Mesenchymal stem cell (in vitro differentiated cells and primary cell): ENCODE measurements around the gene RETN.

Source experiments
- DNase-seq: peaks from one replicate; pipeline ENCODE4 v3.0.0-alpha.2; 2013
- H2AFZ ChIP-seq: one replicate; pipeline ENCODE4 v1.6.1; 2013; ENCODE audit warnings: low read depth, mild to moderate bottlenecking, control low read depth, inconsistent platforms, low read length, moderate library complexity
- H2AK5ac ChIP-seq: 2 replicates; pipeline ENCODE4 v1.6.1; 2013; ENCODE audit warnings: low read length, moderate library complexity, mild to moderate bottlenecking, inconsistent platforms; ENCODE audit not compliant: severe bottlenecking
- H2BK120ac ChIP-seq: one replicate; pipeline ENCODE4 v1.6.1; 2013; ENCODE audit warnings: low read depth, mild to moderate bottlenecking, inconsistent platforms, low read length, moderate library complexity
- H2BK12ac ChIP-seq, 2 experiments: one replicate each; pipeline ENCODE4 v1.6.1; 2013; ENCODE audit warnings: inconsistent platforms in 2 of 2, low read length in 2 of 2, mild to moderate bottlenecking in 2 of 2, moderate library complexity in 2 of 2, control low read depth in 1 of 2
- H2BK15ac ChIP-seq: one replicate; pipeline ENCODE4 v1.6.1; 2013; ENCODE audit warnings: mild to moderate bottlenecking, low read depth, inconsistent platforms; ENCODE audit not compliant: poor library complexity, severe bottlenecking
- H2BK5ac ChIP-seq: 2 replicates; pipeline ENCODE4 v1.6.1; 2013; ENCODE audit warnings: low read depth, mild to moderate bottlenecking, low read length, control low read depth, inconsistent platforms; ENCODE audit not compliant: poor library complexity, severe bottlenecking
- H3K14ac ChIP-seq, 2 experiments: one replicate each; pipeline ENCODE4 v1.6.1; 2013; ENCODE audit warnings: inconsistent platforms in 2 of 2, low read length in 2 of 2, control low read depth in 1 of 2, mild to moderate bottlenecking in 1 of 2, moderate library complexity in 1 of 2
- H3K18ac ChIP-seq, 2 experiments: one replicate each; pipeline ENCODE4 v1.6.1; 2013; ENCODE audit warnings: inconsistent platforms in 2 of 2, low read length in 2 of 2, control low read depth in 1 of 2, low read depth in 1 of 2, mild to moderate bottlenecking in 1 of 2
- H3K23ac ChIP-seq, 2 experiments: one replicate each; pipeline ENCODE4 v1.6.1; 2013; ENCODE audit warnings: inconsistent platforms in 2 of 2, low read length in 2 of 2, mild to moderate bottlenecking in 2 of 2, moderate library complexity in 2 of 2, control low read depth in 1 of 2
- H3K27ac ChIP-seq: 2 replicates; pipeline ENCODE4 v1.5.1; 2013; ENCODE audit warnings: mild to moderate bottlenecking, moderate library complexity, low read length, control low read depth, inconsistent platforms; ENCODE audit not compliant: poor library complexity, severe bottlenecking
- H3K27me3 ChIP-seq, 2 experiments: 2 replicates each; pipeline versions ENCODE4 v1.6.1 to v1.7.0; 2013; ENCODE audit warnings: low read length in 2 of 2, mild to moderate bottlenecking in 2 of 2, moderate library complexity in 2 of 2, control low read depth in 1 of 2, inconsistent platforms in 1 of 2; ENCODE audit not compliant: control insufficient read depth in 1 of 2, insufficient read depth in 1 of 2
- H3K36me3 ChIP-seq, 2 experiments: 2 replicates each; pipeline versions ENCODE4 v1.6.1 to v1.7.0; 2013; ENCODE audit warnings: low read length in 2 of 2, control low read depth in 1 of 2, inconsistent platforms in 1 of 2, low read depth in 1 of 2, mild to moderate bottlenecking in 1 of 2; ENCODE audit not compliant: insufficient read depth in 2 of 2, control insufficient read depth in 1 of 2
- H3K4ac ChIP-seq, 2 experiments: one replicate each; pipeline ENCODE4 v1.6.1; 2013; ENCODE audit warnings: inconsistent platforms in 2 of 2, low read length in 2 of 2, mild to moderate bottlenecking in 2 of 2, moderate library complexity in 2 of 2, control low read depth in 1 of 2, low read depth in 1 of 2
- H3K4me1 ChIP-seq: 2 replicates; pipeline ENCODE4 v1.6.1; 2013; ENCODE audit warnings: low read depth, low read length, control low read depth; ENCODE audit not compliant: control insufficient read depth, insufficient read depth
- H3K4me2 ChIP-seq: 2 replicates; pipeline ENCODE4 v1.6.1; 2013; ENCODE audit warnings: low read length, mild to moderate bottlenecking, inconsistent platforms; ENCODE audit not compliant: poor library complexity, severe bottlenecking
- H3K4me3 ChIP-seq, 2 experiments: 2 replicates each; pipeline versions ENCODE4 v1.5.1 to v1.7.0; 2013; ENCODE audit warnings: low read length in 2 of 2, mild to moderate bottlenecking in 2 of 2, control low read depth in 1 of 2, low read depth in 1 of 2; ENCODE audit not compliant: insufficient read depth in 1 of 2
- H3K79me1 ChIP-seq: replicated peaks from 2 replicates; pipeline ENCODE4 v1.6.1; 2013; ENCODE audit warnings: mild to moderate bottlenecking, control low read depth, low read length, inconsistent platforms; ENCODE audit not compliant: poor library complexity, severe bottlenecking
- H3K9ac ChIP-seq: 2 replicates; pipeline ENCODE4 v1.7.0; 2013; ENCODE audit warnings: mild to moderate bottlenecking, low read length, moderate library complexity
- H3K9me3 ChIP-seq: 2 replicates; pipeline ENCODE4 v1.7.0; 2013; ENCODE audit warnings: mild to moderate bottlenecking, low read length; ENCODE audit not compliant: control insufficient read depth
- H4K8ac ChIP-seq: one replicate; pipeline ENCODE4 v1.6.1; 2013; ENCODE audit warnings: inconsistent platforms, mild to moderate bottlenecking, low read length, moderate library complexity
- H4K91ac ChIP-seq: one replicate; pipeline ENCODE4 v1.6.1; 2013; ENCODE audit warnings: mild to moderate bottlenecking, low read length, inconsistent platforms
- WGBS: methylation state at CpG from one replicate; pipeline ENCODE4 v1.1.7; 2013; ENCODE audit warnings: mixed read lengths; 5-methylcytosine and 5-hydroxymethylcytosine counted together

The RETN gene

GRCh38 chr19:7663706-7664105 lies 5.1 kb upstream of the RETN start:
- H4K8ac ChIP-seq, result no peak overlapping the region

GRCh38 chr19:7665076-7665475 lies 3.8 kb upstream of the RETN start:
- no peaks in the 10 kb centered on the region for H3K36me3 ChIP-seq
- H2BK120ac ChIP-seq, result no peak overlapping the region

More at GRCh38 chr19:7663706-7664105, 5.1 kb upstream of the RETN start:
- no peaks in the 10 kb centered on the region for H3K4me1 ChIP-seq
- no peak overlapping the region for H3K14ac ChIP-seq
- no peak overlapping the region for H2BK120ac ChIP-seq
- peaks cover 8 to 36% of the 10 kb centered on the region in 2 experiments for H3K27me3 ChIP-seq
- no peak overlapping the region for H3K27ac ChIP-seq
- no peak overlapping the region for H3K9ac ChIP-seq
- no peak for DNase-seq
- no peak overlapping the region for H3K23ac ChIP-seq
- H2BK5ac ChIP-seq, result no peak overlapping the region
- H2BK12ac ChIP-seq, result no peak overlapping the region
- H2AFZ ChIP-seq, result no peak overlapping the region
- no peak overlapping the region for H3K4me2 ChIP-seq
- no peaks in the 10 kb centered on the region for H3K9me3 ChIP-seq
- WGBS, result 77% methylated on average over 3 of the region's 7 CpGs
- no peak overlapping the region for H2AK5ac ChIP-seq
- H3K18ac ChIP-seq, result no peak overlapping the region
- no peaks in the 10 kb centered on the region for H3K79me1 ChIP-seq
- H2BK15ac ChIP-seq, result no peak overlapping the region
- no peak overlapping the region for H3K4me3 ChIP-seq
- H4K91ac ChIP-seq, result no peak overlapping the region
- H3K4ac ChIP-seq, result no peak overlapping the region
- H3K36me3 ChIP-seq, result no peaks in the 10 kb centered on the region

DNA sequence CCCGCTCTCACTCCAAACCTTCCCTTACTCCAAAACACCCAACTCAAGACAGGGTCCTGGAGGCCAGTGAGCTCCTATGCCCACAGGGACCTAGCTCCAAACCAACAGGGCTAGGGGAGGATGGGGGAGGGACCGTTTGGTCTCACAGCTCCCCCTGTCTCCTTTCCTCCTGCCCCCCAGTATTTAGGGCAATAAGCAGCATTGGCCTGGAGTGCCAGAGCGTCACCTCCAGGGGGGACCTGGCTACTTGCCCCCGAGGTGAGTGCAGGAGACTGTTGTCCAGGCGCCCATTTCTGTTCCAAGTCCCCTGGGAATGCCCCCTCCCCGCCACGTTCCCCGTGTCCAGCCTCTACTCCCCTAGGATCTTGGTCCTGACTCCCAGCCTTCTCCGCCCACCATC lies 792 bp downstream of the RETN start:
- Histone ChIP-seq H3K4me3 (no peak overlapping the region), H2BK120ac (no peak overlapping the region), H3K27me3 (peaks cover 44 to 47% of the 10 kb centered on the region in 2 experiments), H4K91ac (no peak overlapping the region), H3K4ac (no peak overlapping the region), H2BK5ac (no peak overlapping the region), H3K23ac (no peak overlapping the region), H3K14ac (no peak overlapping the region), H3K9ac (no peak overlapping the region), H3K4me1 (peaks cover 2% of the 10 kb centered on the region), H3K36me3 (no peaks in the 10 kb centered on the region), H3K18ac (no peak overlapping the region), H4K8ac (no peak overlapping the region), H2AFZ (no peak overlapping the region), H3K79me1 (no peaks in the 10 kb centered on the region), H2BK15ac (no peak overlapping the region), H2BK12ac (no peak overlapping the region), H3K27ac (no peak overlapping the region), H3K9me3 (peaks cover 5% of the 10 kb centered on the region), H2AK5ac (no peak overlapping the region), H3K4me2 (no peak overlapping the region)
- 38% methylated on average over 6 of the region's 9 CpGs for WGBS
- no peak for DNase-seq

More at GRCh38 chr19:7665076-7665475, 3.8 kb upstream of the RETN start:
- H4K8ac ChIP-seq, result no peak overlapping the region
- no peak overlapping the region for H3K14ac ChIP-seq
- H3K9me3 ChIP-seq, result no peaks in the 10 kb centered on the region
- H2BK12ac ChIP-seq, result no peak overlapping the region
- H2BK15ac ChIP-seq, result no peak overlapping the region
- no peak overlapping the region for H3K9ac ChIP-seq
- peaks cover 16 to 48% of the 10 kb centered on the region in 2 experiments for H3K27me3 ChIP-seq
- no peak overlapping the region for H3K4me3 ChIP-seq
- DNase-seq, result no peak
- no peak overlapping the region for H2BK5ac ChIP-seq
- H2AK5ac ChIP-seq, result no peak overlapping the region
- no peak overlapping the region for H4K91ac ChIP-seq
- H3K4ac ChIP-seq, result no peak overlapping the region
- H3K79me1 ChIP-seq, result no peaks in the 10 kb centered on the region
- H3K4me2 ChIP-seq, result no peak overlapping the region
- H3K4me1 ChIP-seq, result peaks cover under 1% of the 10 kb centered on the region
- no peak overlapping the region for H3K23ac ChIP-seq
- no peak overlapping the region for H2AFZ ChIP-seq
- no peak overlapping the region for H3K27ac ChIP-seq
- H3K18ac ChIP-seq, result no peak overlapping the region
- 71% methylated on average over 3 of the region's 4 CpGs for WGBS

DNA sequence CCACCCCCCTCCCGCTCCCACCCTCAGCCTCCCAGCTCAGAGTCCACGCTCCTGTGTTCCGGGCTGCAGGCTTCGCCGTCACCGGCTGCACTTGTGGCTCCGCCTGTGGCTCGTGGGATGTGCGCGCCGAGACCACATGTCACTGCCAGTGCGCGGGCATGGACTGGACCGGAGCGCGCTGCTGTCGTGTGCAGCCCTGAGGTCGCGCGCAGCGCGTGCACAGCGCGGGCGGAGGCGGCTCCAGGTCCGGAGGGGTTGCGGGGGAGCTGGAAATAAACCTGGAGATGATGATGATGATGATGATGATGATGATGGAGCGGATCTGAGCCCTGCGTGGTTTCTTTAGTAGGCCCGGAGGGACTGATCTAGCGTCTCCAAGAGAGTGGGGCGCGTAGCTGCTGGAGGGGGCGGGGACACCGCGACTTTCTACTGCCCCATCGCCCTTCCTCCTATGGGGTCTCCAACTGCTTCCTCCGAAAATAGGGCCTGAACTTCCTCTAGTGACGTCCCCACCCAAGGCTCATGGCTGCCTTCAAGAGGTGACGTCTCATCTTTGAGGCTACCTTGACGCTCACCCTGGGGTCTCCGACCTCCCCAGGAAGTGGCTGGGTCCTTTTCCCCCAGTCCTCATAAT lies 1.4 kb downstream of the RETN start:
- Histone ChIP-seq H4K8ac (no peak overlapping the region), H3K18ac (no peak overlapping the region), H2BK5ac (no peak overlapping the region), H3K79me1 (no peaks in the 10 kb centered on the region), H2AK5ac (no peak overlapping the region), H3K4ac (no peak overlapping the region), H4K91ac (no peak overlapping the region), H3K27ac (no peak overlapping the region), H3K14ac (no peak overlapping the region), H3K27me3 (peaks cover 44 to 47% of the 10 kb centered on the region in 2 experiments), H3K9ac (no peak overlapping the region), H2AFZ (no peak overlapping the region), H3K4me2 (no peak overlapping the region), H2BK15ac (no peak overlapping the region), H2BK120ac (no peak overlapping the region), H3K23ac (no peak overlapping the region), H3K4me3 (no peak overlapping the region), H2BK12ac (no peak overlapping the region), H3K9me3 (peaks cover 5% of the 10 kb centered on the region), H3K36me3 (no peaks in the 10 kb centered on the region), H3K4me1 (peaks cover 2% of the 10 kb centered on the region)
- 48% methylated on average over 42 of the region's 43 CpGs for WGBS
- DNase-seq, result no peak
